Mammary epithelial cell (primary cell): ENCODE results near the gene CPZ.
"Not testable (repeated sequence)": the region's sequence is repeated elsewhere in the genome, so short reads cannot be mapped to it uniquely, and the experiment has no call there.

ENCODE experiments used
- CTCF ChIP-seq, 2 donors: IDR thresholded peaks in 1 of 2; conservative IDR thresholded peaks in 1 of 2; 2 replicates each; pipeline ENCODE4 v1.5.1; 2011 to 2012; ENCODE audit warnings: inconsistent platforms in 2 of 2, low read length in 2 of 2, mild to moderate bottlenecking in 2 of 2, control low read depth in 1 of 2, low read depth in 1 of 2; ENCODE audit not compliant: insufficient read depth in 1 of 2; ENCODE audit errors: extremely low read depth in 1 of 2
- EZH2 ChIP-seq: IDR thresholded peaks from 2 replicates; pipeline ENCODE4 v1.6.1; 2012; ENCODE audit warnings: low read length, inconsistent platforms, borderline replicate concordance

- not testable (repeated sequence) for TF ChIP-seq CTCF (conservative IDR thresholded peaks at IDR 0.05 in 1 of 2, IDR thresholded peaks at IDR 0.05 in 1 of 2; ENCODE audit: extremely low read depth in 1 of 2, insufficient read depth in 1 of 2, low read depth in 1 of 2, low read length in 2 of 2); EZH2
Measured at GRCh38 chr4:8654139-8654538, 61.6 kb downstream of the CPZ start.
